OCI-LY1 (cell line): ENCODE data around the gene GDAP1L1.

Experiments
- H2AFZ ChIP-seq: fragments of 200-600 bp; sonication (generic), shearing (Covaris generic); 2 replicates; pipeline ENCODE4 v1.6.0; 2014; ENCODE audit warnings: antibody characterized with exemption, mild to moderate bottlenecking, low read length
- H3F3A ChIP-seq: fragments of 200-600 bp; sonication (generic), shearing (Covaris generic); 2 replicates; pipeline ENCODE4 v1.6.0; 2014; ENCODE audit warnings: mild to moderate bottlenecking, antibody characterized with exemption, low read length, moderate library complexity; ENCODE audit not compliant: insufficient read depth
- H3K27ac ChIP-seq: fragments of 200-600 bp; sonication (generic); 2 replicates; pipeline ENCODE4 v1.5.1; 2014; ENCODE audit warnings: low read length, mixed run types, mild to moderate bottlenecking, low read depth; ENCODE audit not compliant: poor library complexity, severe bottlenecking
- H3K27me3 ChIP-seq: fragments of 200-600 bp; sonication (generic); 2 replicates; pipeline ENCODE4 v1.6.0; 2014; ENCODE audit warnings: antibody characterized with exemption, mild to moderate bottlenecking, low read length, moderate library complexity; ENCODE audit not compliant: insufficient read depth
- H3K36me3 ChIP-seq: fragments of 200-600 bp; sonication (generic); 2 replicates; pipeline ENCODE4 v1.6.1; 2014; ENCODE audit warnings: mild to moderate bottlenecking, antibody characterized with exemption, low read length, moderate library complexity, mixed read lengths; ENCODE audit not compliant: insufficient read depth
- H3K4me1 ChIP-seq: fragments of 200-600 bp; sonication (generic); 2 replicates; pipeline ENCODE4 v1.5.1; 2014; ENCODE audit warnings: mild to moderate bottlenecking, low read length, moderate library complexity; ENCODE audit not compliant: insufficient read depth, severe bottlenecking
- H3K4me2 ChIP-seq: fragments of 200-600 bp; sonication (generic), shearing (Covaris generic); 2 replicates; pipeline ENCODE4 v1.6.1; 2014; ENCODE audit warnings: low read length
- H3K4me3 ChIP-seq: fragments of 200-600 bp; sonication (generic); 2 replicates; pipeline ENCODE4 v1.5.1; 2014; ENCODE audit warnings: low read length, low read depth, mild to moderate bottlenecking, mixed read lengths; ENCODE audit not compliant: poor library complexity, severe bottlenecking
- H3K79me2 ChIP-seq: fragments of 200-600 bp; shearing (Covaris generic); 2 replicates; pipeline ENCODE4 v1.6.1; 2016; ENCODE audit warnings: mixed run types, low read length, mixed read lengths; ENCODE audit not compliant: insufficient read depth
- H3K9ac ChIP-seq: fragments of 200-600 bp; sonication (generic), shearing (Covaris generic); 2 replicates; pipeline ENCODE4 v1.6.1; 2014; ENCODE audit warnings: mild to moderate bottlenecking, low read length, mixed read lengths
- H3K9me2 ChIP-seq: fragments of 200-600 bp; sonication (generic), shearing (Covaris generic); 2 replicates; pipeline ENCODE4 v1.6.1; 2014; ENCODE audit warnings: low read depth, mild to moderate bottlenecking, low read length, mixed read lengths
- H3K9me3 ChIP-seq: fragments of 200-600 bp; shearing (Covaris generic); 2 replicates; pipeline ENCODE4 v1.6.1; 2014; ENCODE audit warnings: low read length, mixed read lengths
- H4K20me1 ChIP-seq: fragments of 200-600 bp; sonication (generic), shearing (Covaris generic); 2 replicates; pipeline ENCODE4 v1.6.0; 2016; ENCODE audit warnings: mild to moderate bottlenecking, low read length; ENCODE audit not compliant: insufficient read depth
- CTCF ChIP-seq: fragments of 200-600 bp; sonication (generic), shearing (Covaris generic); IDR thresholded peaks from 2 replicates; pipeline ENCODE4 v1.5.1; 2017; ENCODE audit warnings: mild to moderate bottlenecking, antibody characterized with exemption, low read length, moderate library complexity, mixed read lengths
- EZH2 ChIP-seq: fragments of 200-600 bp; sonication (generic), shearing (Covaris generic); IDR thresholded peaks from 2 replicates; pipeline ENCODE4 v1.8.0; 2017; ENCODE audit warnings: borderline replicate concordance, mixed run types, mild to moderate bottlenecking, antibody characterized with exemption, low read length, moderate library complexity, mixed read lengths

Gene GDAP1L1

GRCh38 chr20:44247131-44247571 lies at the start of gene GDAP1L1:
GDAP1L1 (plus strand) TSS chr20:44247308; CDS start chr20:44247335, 27 bp downstream.
- Histone ChIP-seq H3K27me3 (0 out of 2 replicates have a peak, but pooled peaks cover 2% of the 10 kb centered on the region), H3K4me3 (no peak within 1 kb of the TSS), H3K4me1 (no peaks in the 10 kb centered on the region), H4K20me1 (no peaks in the 10 kb centered on the region), H3K9me2 (no peaks in the 10 kb centered on the region), H3K9me3 (no peaks in the 10 kb centered on the region), H3K79me2 (no peaks in the 10 kb centered on the region), H3K9ac (no peak within 1 kb of the TSS), H2AFZ (no peak within 1 kb of the TSS), H3F3A (no peaks in the 10 kb centered on the region), H3K4me2 (no peak within 1 kb of the TSS), H3K36me3 (no peaks in the 10 kb centered on the region), H3K27ac (no peak within 1 kb of the TSS)
- TF ChIP-seq EZH2 (no peak), CTCF (no peak)

- H3K9me3 ChIP-seq, result no peaks in the 10 kb centered on the region
- no peak overlapping the region for H2AFZ ChIP-seq
- no peak overlapping the region for H3K9ac ChIP-seq
- H3F3A ChIP-seq, result no peaks in the 10 kb centered on the region
- no peaks in the 10 kb centered on the region for H3K27me3 ChIP-seq
- H3K4me1 ChIP-seq, result no peaks in the 10 kb centered on the region
- TF ChIP-seq CTCF (no peak), EZH2 (no peak)
- H3K36me3 ChIP-seq, result peaks cover 77% of the 10 kb centered on the region
- H4K20me1 ChIP-seq, result 0 out of 2 replicates have a peak, but pooled peaks cover 2% of the 10 kb centered on the region
- H3K9me2 ChIP-seq, result no peaks in the 10 kb centered on the region
- H3K27ac ChIP-seq, result no peak overlapping the region
- H3K4me2 ChIP-seq, result no peak overlapping the region
- no peak overlapping the region for H3K4me3 ChIP-seq
- no peaks in the 10 kb centered on the region for H3K79me2 ChIP-seq
These were observed 48.2 kb upstream of the GDAP1L1 start for GRCh38 chr20:44198872-44199271.

DNA sequence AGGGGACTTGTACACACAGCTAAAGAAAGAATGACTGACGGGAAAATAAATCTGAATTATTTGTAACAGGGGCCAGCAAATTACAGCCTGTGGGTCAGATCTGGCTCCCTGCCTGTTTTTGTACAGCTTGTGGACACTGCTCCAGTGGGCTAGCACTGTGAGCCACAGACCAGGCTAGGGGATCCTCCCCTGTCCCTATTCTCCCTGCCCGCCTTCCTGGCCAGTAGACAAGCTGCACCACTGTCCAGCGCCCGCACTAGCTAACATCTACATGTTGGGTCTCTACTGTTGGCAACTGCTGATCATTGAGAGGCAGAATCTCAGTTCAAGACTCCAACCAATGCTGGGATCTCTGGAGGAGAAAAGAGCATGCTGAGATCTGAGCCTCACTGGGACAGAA lies 47.2 kb upstream of the GDAP1L1 start:
- no peaks in the 10 kb centered on the region for H3F3A ChIP-seq
- H3K9me2 ChIP-seq, result no peaks in the 10 kb centered on the region
- H3K9ac ChIP-seq, result no peak overlapping the region
- 0 out of 2 replicates have a peak, but pooled peaks cover 2% of the 10 kb centered on the region for H4K20me1 ChIP-seq
- no peaks in the 10 kb centered on the region for H3K9me3 ChIP-seq
- TF ChIP-seq CTCF, result no peak
- TF ChIP-seq EZH2, result no peak
- H3K4me2 ChIP-seq, result no peak overlapping the region
- H3K4me1 ChIP-seq, result no peaks in the 10 kb centered on the region
- no peak overlapping the region for H3K4me3 ChIP-seq
- H3K79me2 ChIP-seq, result no peaks in the 10 kb centered on the region
- H2AFZ ChIP-seq, result no peak overlapping the region
- H3K27me3 ChIP-seq, result no peaks in the 10 kb centered on the region
- no peak overlapping the region for H3K27ac ChIP-seq
- peaks cover 82% of the 10 kb centered on the region for H3K36me3 ChIP-seq
